Activated naive CD8-positive, alpha-beta T cell treated with anti-CD3 and anti-CD28 coated beads, Interleukin-2, amount 10 ng/mL, durations not matched to agents 7 days and 5 days (primary cell): Measurements from ENCODE around the gene KLHL29. TPM values are rescaled to one million over a fixed set of nuclear protein-coding genes. Genes with fewer than 3 reads are reported as not detected.

ENCODE experiments used
- ATAC-seq: fragments of 150-1000 bp; cut with Tn5 transposase; one replicate; pipeline ENCODE4 v1.10.0; 2021; ENCODE audit warnings: low read depth, moderate library complexity
- POLR2A ChIA-PET: fragments of 350-600 bp; sonication (Branson Sonifier 250); formaldehyde crosslinking; loops from one replicate; lab custom pipeline; 2021; ENCODE audit warnings: antibody characterized with exemption; lab: Charles Lee
- DNase-seq: peaks from one replicate; pipeline ENCODE4 v3.0.0; 2021
- H3K27ac Mint-ChIP-seq: one replicate; pipeline ENCODE4 v1.8.0; 2022; ENCODE audit warnings: mild to moderate bottlenecking, mixed read lengths
- H3K27me3 Mint-ChIP-seq: one replicate; pipeline ENCODE4 v1.8.0; 2022; ENCODE audit warnings: mild to moderate bottlenecking, moderate library complexity, mixed read lengths
- H3K36me3 Mint-ChIP-seq: one replicate; pipeline ENCODE4 v1.8.0; 2021; ENCODE audit warnings: mild to moderate bottlenecking, mixed read lengths
- H3K4me1 Mint-ChIP-seq: one replicate; pipeline ENCODE4 v1.8.0; 2021; ENCODE audit warnings: mixed read lengths
- H3K4me3 Mint-ChIP-seq: one replicate; pipeline ENCODE4 v1.8.0; 2022; ENCODE audit warnings: mild to moderate bottlenecking, moderate library complexity, mixed read lengths
- H3K9me3 Mint-ChIP-seq: one replicate; pipeline ENCODE4 v1.8.0; 2021; ENCODE audit warnings: mixed read lengths
- total RNA-seq, 2 experiments: library from RNA; stranded (reverse); gene quantifications; one replicate each; pipeline ENCODE4 v1.2.3, GENCODE V29; 2021

Gene KLHL29
- total RNA-seq, 2 experiments from 2014 or later: 1.6 to 1.7 TPM

DNA sequence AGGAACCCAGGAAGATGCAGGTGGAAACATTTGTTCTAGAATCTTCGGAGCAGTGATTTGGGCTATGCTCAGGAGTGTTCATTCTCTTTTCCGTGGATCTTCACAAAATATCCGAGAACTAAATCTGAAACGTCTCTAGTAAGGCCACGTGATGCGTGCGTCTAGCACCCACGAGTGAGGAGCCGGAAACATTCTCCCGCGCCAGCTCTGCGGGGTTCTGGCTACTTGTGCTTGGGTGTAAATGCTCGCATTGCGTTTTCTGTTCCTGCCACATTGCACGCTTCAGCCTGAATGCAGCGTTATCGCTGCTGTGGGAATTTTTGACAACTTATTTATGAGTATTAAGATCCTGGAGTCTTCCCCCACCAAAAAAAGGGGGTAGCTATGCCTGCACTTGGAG, 71.4 kb downstream of the KLHL29 start:
- H3K4me3 Mint-ChIP-seq: no peak overlapping the region
- DNase-seq (no peak), ATAC-seq (no peak)
- H3K9me3 Mint-ChIP-seq: no peaks in the 10 kb centered on the region
- peaks cover 20% of the 10 kb centered on the region for H3K4me1 Mint-ChIP-seq
- H3K27me3 Mint-ChIP-seq: peaks cover 38% of the 10 kb centered on the region
- no peaks in the 10 kb centered on the region for H3K36me3 Mint-ChIP-seq
- no peak overlapping the region for H3K27ac Mint-ChIP-seq
- POLR2A ChIA-PET: no interaction called here

DNA sequence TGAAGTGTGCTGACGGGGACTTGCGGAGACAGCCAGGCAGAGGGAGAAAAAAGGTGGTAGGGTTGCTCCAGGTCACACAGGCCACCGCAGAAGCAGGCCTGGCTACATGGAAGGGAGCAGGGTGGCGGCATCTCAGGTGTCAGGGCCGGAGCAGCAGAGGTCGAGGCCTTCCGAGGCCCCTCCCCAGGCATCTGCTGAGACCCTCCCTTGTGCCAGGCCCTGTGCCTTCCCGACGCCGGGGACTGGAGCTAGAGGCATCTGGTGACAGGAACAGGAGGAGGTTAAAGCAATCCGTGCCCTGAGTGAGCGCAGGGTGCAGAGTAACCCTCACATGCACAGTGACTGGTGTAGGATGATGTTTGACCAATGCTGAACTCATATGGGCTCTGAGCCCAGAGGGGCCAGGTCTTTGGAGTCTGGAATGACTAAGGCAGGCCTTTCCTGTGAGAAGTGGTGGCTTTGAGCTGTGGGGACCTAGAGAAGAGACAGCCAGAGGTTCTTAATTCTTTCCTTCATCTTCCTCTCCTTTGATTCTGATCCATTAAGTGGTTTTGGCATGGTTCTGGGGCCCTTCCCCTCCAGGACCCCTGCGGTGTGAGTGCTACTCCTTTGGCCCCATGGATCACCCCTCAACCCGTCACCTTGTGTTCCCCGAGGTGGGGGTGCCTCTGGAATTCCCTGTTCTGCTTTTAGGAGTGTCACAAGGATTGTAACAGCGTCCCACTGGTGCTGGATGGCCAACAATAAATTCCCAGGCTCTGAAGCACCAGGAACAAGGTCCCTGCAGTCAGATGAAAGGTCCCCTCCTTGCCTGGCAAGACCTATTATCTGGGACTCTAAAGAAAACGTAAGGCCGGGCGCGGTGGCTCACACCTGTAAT, 72.1 kb downstream of the KLHL29 start:
- no peak overlapping the region for H3K4me3 Mint-ChIP-seq
- H3K27me3 Mint-ChIP-seq: peaks cover 37% of the 10 kb centered on the region
- no peak overlapping the region for H3K27ac Mint-ChIP-seq
- H3K9me3 Mint-ChIP-seq: no peaks in the 10 kb centered on the region
- ATAC-seq (no peak), DNase-seq (no peak)
- no peaks in the 10 kb centered on the region for H3K36me3 Mint-ChIP-seq
- peaks cover 20% of the 10 kb centered on the region for H3K4me1 Mint-ChIP-seq
- POLR2A ChIA-PET: no interaction called here

DNA sequence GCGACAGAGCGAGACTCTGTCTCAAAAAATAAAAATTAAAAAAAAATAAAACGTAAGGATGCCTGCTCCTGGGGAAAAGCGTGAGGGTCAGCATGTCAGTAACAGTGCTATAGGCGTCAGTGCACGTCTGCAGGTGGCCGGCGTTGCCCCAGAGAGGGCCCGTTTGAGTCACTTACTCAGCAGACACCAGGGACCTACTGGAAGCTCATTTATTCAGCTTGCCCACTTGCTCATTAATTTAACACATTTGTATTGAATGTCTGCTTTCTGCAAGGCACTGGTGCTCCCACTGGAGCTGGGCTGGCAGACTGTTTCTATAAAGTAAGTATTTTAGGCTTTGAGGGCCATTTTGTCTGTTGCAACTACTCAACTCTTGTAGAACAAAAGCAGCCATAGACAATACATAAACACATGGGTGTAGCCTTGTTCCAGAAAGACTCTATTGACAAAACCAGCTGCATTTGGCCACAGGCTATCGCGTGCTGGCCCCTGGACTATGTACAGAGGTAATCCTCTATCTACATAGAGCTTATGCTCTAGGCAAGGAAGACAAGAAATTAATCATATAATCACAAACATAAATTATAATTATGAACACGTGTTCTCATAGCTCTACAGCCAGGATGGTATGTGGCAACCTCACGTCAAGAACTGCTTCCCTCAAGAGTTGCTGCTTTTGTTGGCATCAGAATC, 73.2 kb downstream of the KLHL29 start:
- POLR2A ChIA-PET: no interaction called here
- ATAC-seq: no peak

DNA sequence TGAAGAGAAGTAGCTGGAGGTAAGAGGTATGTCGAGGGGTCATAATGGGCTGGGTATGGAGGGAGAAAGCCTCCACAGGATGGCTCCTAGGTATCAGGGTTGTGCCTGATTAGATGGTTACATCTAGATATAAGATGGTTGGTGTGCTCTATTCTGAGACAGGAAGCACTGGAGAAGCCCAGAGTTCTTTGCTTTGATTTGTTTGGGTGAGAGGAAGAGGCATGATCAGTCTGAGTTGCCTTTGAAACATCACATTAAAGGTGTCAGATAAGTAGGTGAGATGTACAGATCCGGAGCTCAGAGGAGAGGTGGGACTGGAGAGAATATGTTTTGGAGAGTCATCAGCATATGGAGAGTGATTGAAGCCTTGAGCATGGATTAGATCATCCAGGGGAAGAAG, 74.1 kb downstream of the KLHL29 start:
- no peaks in the 10 kb centered on the region for H3K36me3 Mint-ChIP-seq
- H3K27me3 Mint-ChIP-seq: peaks cover 41% of the 10 kb centered on the region
- peaks cover 4% of the 10 kb centered on the region for H3K4me1 Mint-ChIP-seq
- H3K4me3 Mint-ChIP-seq: no peak overlapping the region
- POLR2A ChIA-PET: no interaction called here
- no peak overlapping the region for H3K27ac Mint-ChIP-seq
- DNase-seq: no peak
- H3K9me3 Mint-ChIP-seq: no peaks in the 10 kb centered on the region
- ATAC-seq: no peak

More for the DNA sequence above, 73.2 kb downstream of the KLHL29 start:
- no peak for DNase-seq
- Mint-ChIP-seq H3K4me3 (no peak overlapping the region), H3K4me1 (peaks cover 10% of the 10 kb centered on the region), H3K9me3 (no peaks in the 10 kb centered on the region), H3K27me3 (peaks cover 40% of the 10 kb centered on the region), H3K27ac (no peak overlapping the region), H3K36me3 (no peaks in the 10 kb centered on the region)

DNA sequence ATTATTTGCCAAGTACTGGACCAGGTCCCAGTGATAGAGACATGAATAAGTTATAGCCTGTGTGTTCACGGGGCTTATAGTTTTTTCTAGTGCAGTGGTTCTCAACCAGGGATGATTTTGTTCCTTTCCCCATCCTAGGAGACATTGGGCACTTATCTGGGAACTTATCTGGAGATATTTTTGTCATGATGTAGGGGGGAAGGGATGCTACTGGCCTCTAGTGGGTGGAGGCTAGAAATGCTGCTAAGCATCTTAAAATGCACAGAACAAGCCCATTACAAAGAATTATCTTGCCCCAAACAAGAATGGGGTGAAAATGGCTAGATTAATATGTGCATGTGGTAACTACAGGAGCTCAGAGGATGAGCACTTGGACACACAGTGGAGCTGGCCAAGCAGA, 75.2 kb downstream of the KLHL29 start:
- Mint-ChIP-seq H3K36me3 (no peaks in the 10 kb centered on the region), H3K27me3 (peaks cover 41% of the 10 kb centered on the region), H3K4me1 (peaks cover 2% of the 10 kb centered on the region), H3K4me3 (no peak overlapping the region), H3K27ac (no peak overlapping the region), H3K9me3 (no peaks in the 10 kb centered on the region)
- no peak for ATAC-seq
- DNase-seq: no peak
- POLR2A ChIA-PET: no interaction called here

DNA sequence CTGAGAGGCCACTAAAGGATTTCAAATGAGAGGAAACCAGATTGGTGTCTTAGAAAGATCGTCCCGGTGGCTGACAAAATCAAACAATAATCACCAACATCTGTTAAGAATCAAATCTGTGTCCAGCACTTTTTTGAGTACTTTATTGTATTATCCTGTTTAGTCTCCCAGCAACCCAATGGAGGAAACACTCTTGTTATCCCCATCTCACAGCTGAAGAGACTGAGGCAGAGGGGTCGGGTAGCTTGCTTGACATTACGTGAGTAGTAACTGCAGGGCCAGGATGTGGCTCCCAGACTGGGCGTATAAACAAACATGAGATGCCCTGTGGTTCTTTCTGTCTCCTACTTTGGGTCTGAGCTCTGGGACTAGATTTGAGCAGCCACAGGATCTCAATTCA, 76.0 kb downstream of the KLHL29 start:
- POLR2A ChIA-PET: no interaction called here

DNA sequence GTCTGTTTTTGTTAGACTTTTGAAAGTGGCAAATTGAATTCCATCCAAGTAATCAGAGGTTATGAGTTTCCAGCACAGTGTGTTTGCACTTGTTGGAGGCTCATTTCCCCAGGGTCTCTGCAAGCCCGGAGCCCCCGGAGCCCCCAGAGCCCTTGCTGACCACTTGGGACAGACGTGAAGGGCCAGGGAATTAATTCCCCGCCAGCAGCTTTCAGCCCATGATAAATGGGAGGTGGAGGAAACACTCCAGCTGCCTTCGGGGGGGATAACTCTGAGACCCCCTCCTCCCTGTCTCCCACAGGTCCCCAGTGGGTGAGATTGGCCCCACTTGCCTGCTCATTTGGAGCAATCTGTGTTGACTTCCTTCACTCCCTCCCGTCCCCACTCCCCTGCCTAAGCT, 79.2 kb downstream of the KLHL29 start:
- Mint-ChIP-seq H3K4me1 (peaks cover 2% of the 10 kb centered on the region), H3K4me3 (no peak overlapping the region), H3K36me3 (no peaks in the 10 kb centered on the region), H3K9me3 (no peaks in the 10 kb centered on the region), H3K27me3 (peaks cover 52% of the 10 kb centered on the region), H3K27ac (no peak overlapping the region)
- ATAC-seq: no peak
- POLR2A ChIA-PET: no interaction called here
- no peak for DNase-seq

More for the DNA sequence above, 76.0 kb downstream of the KLHL29 start:
- H3K4me1 Mint-ChIP-seq: peaks cover 2% of the 10 kb centered on the region
- H3K27ac Mint-ChIP-seq: no peak overlapping the region
- peaks cover 41% of the 10 kb centered on the region for H3K27me3 Mint-ChIP-seq
- H3K36me3 Mint-ChIP-seq: no peaks in the 10 kb centered on the region
- H3K9me3 Mint-ChIP-seq: no peaks in the 10 kb centered on the region
- ATAC-seq (no peak), DNase-seq (no peak)
- H3K4me3 Mint-ChIP-seq: no peak overlapping the region

DNA sequence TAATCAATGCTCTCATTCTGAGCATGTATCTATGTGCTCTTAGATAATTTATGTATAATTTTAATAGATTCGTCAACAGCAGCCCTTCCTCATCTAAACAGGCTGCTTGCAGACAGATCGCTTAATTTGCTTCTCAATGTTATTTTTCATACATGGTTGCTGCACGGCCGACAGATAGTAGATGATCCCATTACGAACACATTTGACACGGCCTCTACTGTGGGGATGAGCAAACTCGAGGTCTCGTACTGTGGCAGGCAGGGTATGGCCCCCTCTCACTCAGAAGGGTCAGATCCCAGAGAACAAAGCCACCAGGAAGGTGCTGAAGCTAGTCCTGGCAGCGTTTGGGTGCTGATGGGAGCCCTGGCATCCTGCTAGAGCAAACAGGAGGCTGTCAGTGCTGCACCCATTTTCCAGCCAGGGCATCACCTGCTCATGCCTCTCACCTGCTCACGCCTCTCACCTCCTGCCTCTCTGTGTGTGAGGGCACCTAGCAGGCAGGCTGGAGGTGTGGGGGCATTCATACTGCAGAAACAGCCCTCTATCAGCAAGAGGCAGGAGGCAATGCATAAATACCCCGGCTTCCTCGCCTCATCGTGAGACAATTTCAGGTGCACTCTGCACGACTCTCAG, 80.0 kb downstream of the KLHL29 start:
- no peak for DNase-seq
- H3K27me3 Mint-ChIP-seq: peaks cover 59% of the 10 kb centered on the region
- POLR2A ChIA-PET: no interaction called here

DNA sequence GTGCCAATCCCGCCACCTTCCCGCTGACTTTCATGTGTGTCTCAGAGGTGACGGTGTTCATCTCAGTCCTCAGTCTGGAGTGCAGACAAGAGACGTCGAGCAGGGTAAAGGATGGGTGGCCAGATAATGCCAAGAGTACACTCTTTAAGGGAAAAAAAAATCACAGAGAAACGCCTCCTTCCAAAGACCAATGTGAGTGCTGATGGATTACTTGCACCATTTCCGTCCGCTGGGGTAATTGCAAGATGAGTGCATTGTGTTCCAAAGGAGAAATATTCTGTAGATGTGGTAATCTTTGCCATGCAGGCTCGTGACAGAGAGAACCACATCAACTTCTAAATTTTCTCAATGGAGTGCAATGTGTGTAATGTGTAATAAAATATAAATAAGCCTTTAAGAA, 81.0 kb downstream of the KLHL29 start:
- H3K36me3 Mint-ChIP-seq: no peaks in the 10 kb centered on the region
- ATAC-seq (no peak), DNase-seq (no peak)
- H3K27me3 Mint-ChIP-seq: peaks cover 58% of the 10 kb centered on the region
- H3K4me1 Mint-ChIP-seq: peaks cover under 1% of the 10 kb centered on the region
- no peak overlapping the region for H3K4me3 Mint-ChIP-seq
- H3K9me3 Mint-ChIP-seq: no peaks in the 10 kb centered on the region
- no peak overlapping the region for H3K27ac Mint-ChIP-seq
- POLR2A ChIA-PET: no interaction called here

More for the DNA sequence above, 80.0 kb downstream of the KLHL29 start:
- no peak overlapping the region for H3K27ac Mint-ChIP-seq
- H3K36me3 Mint-ChIP-seq: no peaks in the 10 kb centered on the region
- no peak for ATAC-seq
- H3K9me3 Mint-ChIP-seq: no peaks in the 10 kb centered on the region
- H3K4me1 Mint-ChIP-seq: peaks cover 2% of the 10 kb centered on the region
- H3K4me3 Mint-ChIP-seq: no peak overlapping the region

DNA sequence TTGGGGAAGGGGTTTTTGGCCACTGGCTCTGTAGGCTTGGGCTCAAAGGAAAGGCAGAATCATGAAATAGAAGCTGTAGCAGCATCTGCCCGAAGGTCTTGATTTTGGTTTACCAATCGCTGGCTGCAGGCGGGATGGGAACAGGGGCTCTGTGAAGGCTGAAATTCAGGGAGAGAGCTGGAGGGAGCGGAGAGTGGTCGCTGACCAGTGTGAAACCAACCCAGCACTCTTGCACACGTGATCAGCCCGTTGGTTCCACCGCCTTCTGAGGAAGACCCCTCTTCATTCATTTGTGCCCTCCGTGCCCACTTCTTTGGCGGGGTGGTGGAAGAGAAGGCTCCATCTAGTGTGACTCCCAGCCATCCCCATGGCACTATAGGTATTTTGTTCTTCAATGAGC, 82.6 kb downstream of the KLHL29 start:
- POLR2A ChIA-PET: no interaction called here
- peaks cover 63% of the 10 kb centered on the region for H3K27me3 Mint-ChIP-seq
- H3K4me1 Mint-ChIP-seq: no peaks in the 10 kb centered on the region
- no peak overlapping the region for H3K27ac Mint-ChIP-seq
- no peak for DNase-seq
- no peak overlapping the region for H3K4me3 Mint-ChIP-seq
- H3K9me3 Mint-ChIP-seq: no peaks in the 10 kb centered on the region
- no peak for ATAC-seq
- H3K36me3 Mint-ChIP-seq: peaks cover 1% of the 10 kb centered on the region

DNA sequence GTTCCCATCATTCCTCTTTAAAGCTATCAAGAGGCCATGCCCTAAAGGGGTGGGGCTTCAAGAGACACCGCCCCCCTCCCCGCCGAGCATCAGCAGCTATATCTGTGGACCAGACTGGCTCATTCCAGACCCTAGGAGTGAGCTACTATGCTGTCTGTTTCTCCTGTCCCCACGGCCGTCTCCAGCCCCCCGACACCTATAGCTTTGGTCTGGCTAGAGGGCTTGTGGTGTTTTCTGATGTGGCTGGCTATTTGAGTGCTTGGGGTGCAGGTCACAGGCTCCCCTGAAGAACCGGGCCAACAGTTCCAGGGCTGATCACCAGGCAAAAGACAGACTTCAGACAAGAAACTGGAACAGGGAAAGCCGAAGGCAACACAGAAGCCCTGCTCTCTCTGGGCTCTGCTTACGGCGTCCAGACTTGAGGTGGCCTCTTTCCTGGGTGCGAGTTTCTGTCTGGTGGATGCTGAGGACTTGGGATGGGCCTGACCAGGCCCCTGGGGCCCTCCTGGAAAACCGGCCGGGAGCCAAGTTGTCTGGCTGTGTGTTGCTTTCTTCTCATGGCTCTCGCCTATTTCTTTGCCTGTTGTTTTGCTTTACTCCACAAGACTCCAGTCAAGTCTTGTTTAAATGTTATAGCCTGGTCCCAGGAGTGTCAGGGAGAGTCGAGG, 83.6 kb downstream of the KLHL29 start:
- H3K27ac Mint-ChIP-seq: no peak overlapping the region

DNA sequence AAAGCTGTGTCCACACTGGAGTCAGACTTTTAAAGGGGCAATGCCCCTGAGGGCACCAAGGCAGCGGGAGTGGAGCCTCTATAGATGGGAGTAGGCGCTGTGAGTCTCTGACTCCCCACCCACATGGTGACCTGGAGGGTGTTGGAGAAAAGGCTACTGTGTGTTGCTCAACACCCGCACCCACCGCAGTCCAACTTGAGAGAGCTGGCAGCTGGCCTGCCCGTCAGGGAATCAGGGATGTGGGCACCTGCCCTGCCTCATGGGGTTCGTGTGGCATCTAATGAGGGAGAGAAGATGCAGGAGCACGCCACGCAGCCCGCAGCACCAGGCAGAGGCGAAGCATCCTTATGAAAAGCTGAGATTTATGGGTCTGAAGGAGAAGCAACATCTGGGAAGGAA, 84.2 kb downstream of the KLHL29 start:
- H3K9me3 Mint-ChIP-seq: no peaks in the 10 kb centered on the region
- no peak for ATAC-seq
- no peak for DNase-seq
- H3K4me1 Mint-ChIP-seq: no peaks in the 10 kb centered on the region
- no peak overlapping the region for H3K27ac Mint-ChIP-seq
- H3K36me3 Mint-ChIP-seq: peaks cover 3% of the 10 kb centered on the region
- H3K27me3 Mint-ChIP-seq: peaks cover 71% of the 10 kb centered on the region
- POLR2A ChIA-PET: no interaction called here
- H3K4me3 Mint-ChIP-seq: no peak overlapping the region

More for the DNA sequence above, 83.6 kb downstream of the KLHL29 start:
- DNase-seq (no peak), ATAC-seq (no peak)
- Mint-ChIP-seq H3K4me1 (no peaks in the 10 kb centered on the region), H3K4me3 (no peak overlapping the region), H3K9me3 (no peaks in the 10 kb centered on the region), H3K27me3 (peaks cover 66% of the 10 kb centered on the region), H3K36me3 (peaks cover 1% of the 10 kb centered on the region)
- POLR2A ChIA-PET: no interaction called here

DNA sequence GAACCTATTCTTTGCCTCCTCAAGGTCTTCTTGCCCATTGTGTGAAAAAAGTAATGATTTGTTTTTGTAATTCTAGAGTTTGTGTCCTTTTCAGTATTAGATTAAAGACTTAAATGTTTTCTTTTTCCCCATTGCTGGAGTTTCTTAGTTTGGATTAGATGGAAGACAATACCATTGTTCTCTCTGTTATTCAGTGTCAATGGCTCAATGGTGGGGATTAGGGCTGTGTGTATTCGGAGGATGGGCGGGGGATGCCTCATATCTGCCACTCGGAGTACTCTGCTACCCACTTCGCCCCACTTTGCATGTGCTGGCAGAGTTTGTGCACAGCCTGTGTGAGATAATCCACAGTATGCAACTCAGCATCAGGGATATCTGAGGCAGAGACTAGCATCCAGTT, 90.1 kb downstream of the KLHL29 start:
- POLR2A ChIA-PET: no interaction called here
- no peak overlapping the region for H3K4me3 Mint-ChIP-seq
- DNase-seq (no peak), ATAC-seq (no peak)
- H3K36me3 Mint-ChIP-seq: peaks cover 3% of the 10 kb centered on the region
- no peaks in the 10 kb centered on the region for H3K4me1 Mint-ChIP-seq
- no peaks in the 10 kb centered on the region for H3K9me3 Mint-ChIP-seq
- H3K27ac Mint-ChIP-seq: no peak overlapping the region
- H3K27me3 Mint-ChIP-seq: peaks cover 59% of the 10 kb centered on the region
